WERI-Rb-1 (cell line): Measurements from ENCODE around the gene PAAF1.
A peak's percentile ranks its signal among the peaks of the same experiment; 100 is the strongest.

ENCODE experiments used
- DNase-seq: peaks from one replicate; pipeline ENCODE4 v3.0.0-alpha.2; 2020
- H3K27ac ChIP-seq: fragments of 250-450 bp; sonication (Bioruptor Pico); 2 replicates; pipeline ENCODE4 v1.5.1; 2020; ENCODE audit warnings: mild to moderate bottlenecking, moderate library complexity
- H3K27me3 ChIP-seq: fragments of 250-450 bp; sonication (Bioruptor Pico); 2 replicates; pipeline ENCODE4 v1.5.1; 2021; ENCODE audit warnings: mild to moderate bottlenecking, low read depth, moderate library complexity; ENCODE audit not compliant: insufficient read depth, severe bottlenecking
- H3K36me3 ChIP-seq: fragments of 250-450 bp; sonication (Bioruptor Pico); 2 replicates; pipeline ENCODE4 v1.5.1; 2020; ENCODE audit warnings: mild to moderate bottlenecking, moderate library complexity
- H3K4me3 ChIP-seq: 2 replicates; pipeline ENCODE4 v1.5.1; 2011; ENCODE audit warnings: low read depth, mild to moderate bottlenecking, control low read depth, low read length
- H3K9me3 ChIP-seq: fragments of 250-450 bp; sonication (Bioruptor Pico); 2 replicates; pipeline ENCODE4 v1.5.1; 2021; ENCODE audit warnings: mild to moderate bottlenecking, moderate library complexity; ENCODE audit not compliant: severe bottlenecking
- CTCF ChIP-seq: IDR thresholded peaks from 2 replicates; pipeline ENCODE4 v1.5.1; 2011; ENCODE audit warnings: low read depth, mild to moderate bottlenecking, control low read depth, inconsistent platforms, low read length

PAAF1 gene

GRCh38 chr11:73975479-73975757 is 98.6 kb downstream of the PAAF1 start:
- H3K4me3 ChIP-seq: no peak overlapping the region
- no peak overlapping the region for H3K27ac ChIP-seq
- DNase-seq: no peak
- TF ChIP-seq CTCF: no peak
- no peaks in the 10 kb centered on the region for H3K9me3 ChIP-seq
- H3K27me3 ChIP-seq: no peaks in the 10 kb centered on the region
- peaks cover 68% of the 10 kb centered on the region for H3K36me3 ChIP-seq

- no peak for TF ChIP-seq CTCF
- H3K4me3 ChIP-seq: no peak overlapping the region
- peaks cover 78% of the 10 kb centered on the region for H3K36me3 ChIP-seq
- H3K27me3 ChIP-seq: no peaks in the 10 kb centered on the region
- no peak overlapping the region for H3K27ac ChIP-seq
- no peaks in the 10 kb centered on the region for H3K9me3 ChIP-seq
- DNase-seq: no peak
These were observed 99.8 kb downstream of the PAAF1 start for GRCh38 chr11:73976451-73977151.

- no peaks in the 10 kb centered on the region for H3K9me3 ChIP-seq
- no peak for DNase-seq
- no peaks in the 10 kb centered on the region for H3K27me3 ChIP-seq
- peaks cover 78% of the 10 kb centered on the region for H3K36me3 ChIP-seq
- no peak overlapping the region for H3K4me3 ChIP-seq
- no peak for TF ChIP-seq CTCF
- H3K27ac ChIP-seq: no peak overlapping the region
These were observed 101.2 kb downstream of the PAAF1 start for GRCh38 chr11:73977856-73978519.

GRCh38 chr11:73978576-73979086 is 101.8 kb downstream of the PAAF1 start:
- no peaks in the 10 kb centered on the region for H3K9me3 ChIP-seq
- H3K36me3 ChIP-seq: peaks cover 76% of the 10 kb centered on the region
- TF ChIP-seq CTCF: no peak
- no peak overlapping the region for H3K27ac ChIP-seq
- H3K4me3 ChIP-seq: no peak overlapping the region
- H3K27me3 ChIP-seq: no peaks in the 10 kb centered on the region
- no peak for DNase-seq

- H3K27ac ChIP-seq: peak overlapping the region; percentile 30
- peaks cover 60% of the 10 kb centered on the region for H3K36me3 ChIP-seq
- no peak for TF ChIP-seq CTCF
- no peaks in the 10 kb centered on the region for H3K9me3 ChIP-seq
- H3K4me3 ChIP-seq: no peak overlapping the region; the same call in 1 of the 2 replicates
- H3K27me3 ChIP-seq: no peaks in the 10 kb centered on the region
- DNase-seq: no peak
These were observed 103.5 kb downstream of the PAAF1 start for GRCh38 chr11:73980001-73980961.
